ENCODE results near the gene BCL2.

DNA sequence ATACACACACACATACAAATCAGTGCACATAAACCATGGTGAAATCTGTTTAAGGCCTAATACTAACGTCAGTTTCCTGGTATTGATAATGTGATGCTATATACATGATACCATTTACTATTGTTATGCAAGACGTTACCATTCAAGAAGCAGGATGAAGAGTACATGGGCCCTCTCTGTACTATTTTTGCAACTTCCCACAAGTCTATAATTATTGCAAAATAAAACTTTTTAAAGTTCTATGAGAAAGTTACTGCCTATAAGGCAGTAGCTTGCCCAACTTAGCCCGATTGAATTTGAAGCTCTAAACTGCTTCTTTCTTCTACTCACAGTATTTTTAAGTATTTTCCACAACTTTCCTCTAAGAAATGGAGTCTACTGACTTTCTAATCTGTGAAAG, 74.0 kb downstream of the BCL2 start:
- TF ChIP-seq GATAD2A (IDR thresholded peaks at IDR 0.05) (no peak), SPI1 (IDR thresholded peaks at IDR 0.05; ENCODE audit: borderline replicate concordance, low read depth, low read length) (no peak), HCFC1 (IDR thresholded peaks at IDR 0.05; ENCODE audit: low read depth, low read length) (no peak), ELF1 (tag; IDR thresholded peaks at IDR 0.05) (no peak), EZH2 (IDR thresholded peaks at IDR 0.05; ENCODE audit: borderline replicate concordance, low read depth, low read length) (no peak), MAFG (tag; conservative IDR thresholded peaks at IDR 0.05) (no peak), FOXK2 (conservative IDR thresholded peaks at IDR 0.05 in 1 of 2, IDR thresholded peaks at IDR 0.05 in 1 of 2; ENCODE audit: low read depth in 2 of 2) (no peak), NR2C2 (CRISPR knock-in tag; IDR thresholded peaks at IDR 0.05) (no peak), NR2C2 (tag; IDR thresholded peaks at IDR 0.05) (no peak), CBX5 (IDR thresholded peaks at IDR 0.05; ENCODE audit: borderline replicate concordance, low read depth) (no peak)
- TF ChIP-seq, protein P1, sequence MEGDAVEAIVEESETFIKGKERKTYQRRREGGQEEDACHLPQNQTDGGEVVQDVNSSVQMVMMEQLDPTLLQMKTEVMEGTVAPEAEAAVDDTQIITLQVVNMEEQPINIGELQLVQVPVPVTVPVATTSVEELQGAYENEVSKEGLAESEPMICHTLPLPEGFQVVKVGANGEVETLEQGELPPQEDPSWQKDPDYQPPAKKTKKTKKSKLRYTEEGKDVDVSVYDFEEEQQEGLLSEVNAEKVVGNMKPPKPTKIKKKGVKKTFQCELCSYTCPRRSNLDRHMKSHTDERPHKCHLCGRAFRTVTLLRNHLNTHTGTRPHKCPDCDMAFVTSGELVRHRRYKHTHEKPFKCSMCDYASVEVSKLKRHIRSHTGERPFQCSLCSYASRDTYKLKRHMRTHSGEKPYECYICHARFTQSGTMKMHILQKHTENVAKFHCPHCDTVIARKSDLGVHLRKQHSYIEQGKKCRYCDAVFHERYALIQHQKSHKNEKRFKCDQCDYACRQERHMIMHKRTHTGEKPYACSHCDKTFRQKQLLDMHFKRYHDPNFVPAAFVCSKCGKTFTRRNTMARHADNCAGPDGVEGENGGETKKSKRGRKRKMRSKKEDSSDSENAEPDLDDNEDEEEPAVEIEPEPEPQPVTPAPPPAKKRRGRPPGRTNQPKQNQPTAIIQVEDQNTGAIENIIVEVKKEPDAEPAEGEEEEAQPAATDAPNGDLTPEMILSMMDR (IDR thresholded peaks at IDR 0.05 in 2 of 3, conservative IDR thresholded peaks at IDR 0.05 in 1 of 3; ENCODE audit: insufficient read depth in 2 of 3, low read depth in 1 of 3, low read length in 3 of 3) = no peak
- TF ChIP-seq, protein P2, sequence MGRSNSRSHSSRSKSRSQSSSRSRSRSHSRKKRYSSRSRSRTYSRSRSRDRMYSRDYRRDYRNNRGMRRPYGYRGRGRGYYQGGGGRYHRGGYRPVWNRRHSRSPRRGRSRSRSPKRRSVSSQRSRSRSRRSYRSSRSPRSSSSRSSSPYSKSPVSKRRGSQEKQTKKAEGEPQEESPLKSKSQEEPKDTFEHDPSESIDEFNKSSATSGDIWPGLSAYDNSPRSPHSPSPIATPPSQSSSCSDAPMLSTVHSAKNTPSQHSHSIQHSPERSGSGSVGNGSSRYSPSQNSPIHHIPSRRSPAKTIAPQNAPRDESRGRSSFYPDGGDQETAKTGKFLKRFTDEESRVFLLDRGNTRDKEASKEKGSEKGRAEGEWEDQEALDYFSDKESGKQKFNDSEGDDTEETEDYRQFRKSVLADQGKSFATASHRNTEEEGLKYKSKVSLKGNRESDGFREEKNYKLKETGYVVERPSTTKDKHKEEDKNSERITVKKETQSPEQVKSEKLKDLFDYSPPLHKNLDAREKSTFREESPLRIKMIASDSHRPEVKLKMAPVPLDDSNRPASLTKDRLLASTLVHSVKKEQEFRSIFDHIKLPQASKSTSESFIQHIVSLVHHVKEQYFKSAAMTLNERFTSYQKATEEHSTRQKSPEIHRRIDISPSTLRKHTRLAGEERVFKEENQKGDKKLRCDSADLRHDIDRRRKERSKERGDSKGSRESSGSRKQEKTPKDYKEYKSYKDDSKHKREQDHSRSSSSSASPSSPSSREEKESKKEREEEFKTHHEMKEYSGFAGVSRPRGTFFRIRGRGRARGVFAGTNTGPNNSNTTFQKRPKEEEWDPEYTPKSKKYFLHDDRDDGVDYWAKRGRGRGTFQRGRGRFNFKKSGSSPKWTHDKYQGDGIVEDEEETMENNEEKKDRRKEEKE (IDR thresholded peaks at IDR 0.05; ENCODE audit: borderline replicate concordance in 1 of 2, control insufficient read depth in 1 of 2, low read depth in 2 of 2, low read length in 1 of 2) = no peak
- TF ChIP-seq, protein P3, sequence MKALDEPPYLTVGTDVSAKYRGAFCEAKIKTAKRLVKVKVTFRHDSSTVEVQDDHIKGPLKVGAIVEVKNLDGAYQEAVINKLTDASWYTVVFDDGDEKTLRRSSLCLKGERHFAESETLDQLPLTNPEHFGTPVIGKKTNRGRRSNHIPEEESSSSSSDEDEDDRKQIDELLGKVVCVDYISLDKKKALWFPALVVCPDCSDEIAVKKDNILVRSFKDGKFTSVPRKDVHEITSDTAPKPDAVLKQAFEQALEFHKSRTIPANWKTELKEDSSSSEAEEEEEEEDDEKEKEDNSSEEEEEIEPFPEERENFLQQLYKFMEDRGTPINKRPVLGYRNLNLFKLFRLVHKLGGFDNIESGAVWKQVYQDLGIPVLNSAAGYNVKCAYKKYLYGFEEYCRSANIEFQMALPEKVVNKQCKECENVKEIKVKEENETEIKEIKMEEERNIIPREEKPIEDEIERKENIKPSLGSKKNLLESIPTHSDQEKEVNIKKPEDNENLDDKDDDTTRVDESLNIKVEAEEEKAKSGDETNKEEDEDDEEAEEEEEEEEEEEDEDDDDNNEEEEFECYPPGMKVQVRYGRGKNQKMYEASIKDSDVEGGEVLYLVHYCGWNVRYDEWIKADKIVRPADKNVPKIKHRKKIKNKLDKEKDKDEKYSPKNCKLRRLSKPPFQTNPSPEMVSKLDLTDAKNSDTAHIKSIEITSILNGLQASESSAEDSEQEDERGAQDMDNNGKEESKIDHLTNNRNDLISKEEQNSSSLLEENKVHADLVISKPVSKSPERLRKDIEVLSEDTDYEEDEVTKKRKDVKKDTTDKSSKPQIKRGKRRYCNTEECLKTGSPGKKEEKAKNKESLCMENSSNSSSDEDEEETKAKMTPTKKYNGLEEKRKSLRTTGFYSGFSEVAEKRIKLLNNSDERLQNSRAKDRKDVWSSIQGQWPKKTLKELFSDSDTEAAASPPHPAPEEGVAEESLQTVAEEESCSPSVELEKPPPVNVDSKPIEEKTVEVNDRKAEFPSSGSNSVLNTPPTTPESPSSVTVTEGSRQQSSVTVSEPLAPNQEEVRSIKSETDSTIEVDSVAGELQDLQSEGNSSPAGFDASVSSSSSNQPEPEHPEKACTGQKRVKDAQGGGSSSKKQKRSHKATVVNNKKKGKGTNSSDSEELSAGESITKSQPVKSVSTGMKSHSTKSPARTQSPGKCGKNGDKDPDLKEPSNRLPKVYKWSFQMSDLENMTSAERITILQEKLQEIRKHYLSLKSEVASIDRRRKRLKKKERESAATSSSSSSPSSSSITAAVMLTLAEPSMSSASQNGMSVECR (CRISPR knock-in tag; IDR thresholded peaks at IDR 0.05) = no peak
- TF ChIP-seq, protein P4, sequence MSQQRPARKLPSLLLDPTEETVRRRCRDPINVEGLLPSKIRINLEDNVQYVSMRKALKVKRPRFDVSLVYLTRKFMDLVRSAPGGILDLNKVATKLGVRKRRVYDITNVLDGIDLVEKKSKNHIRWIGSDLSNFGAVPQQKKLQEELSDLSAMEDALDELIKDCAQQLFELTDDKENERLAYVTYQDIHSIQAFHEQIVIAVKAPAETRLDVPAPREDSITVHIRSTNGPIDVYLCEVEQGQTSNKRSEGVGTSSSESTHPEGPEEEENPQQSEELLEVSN (IDR thresholded peaks at IDR 0.05; ENCODE audit: borderline replicate concordance in 1 of 2, extremely low read depth in 1 of 2, insufficient read depth in 1 of 2, insufficient read length in 1 of 2, low read depth in 1 of 2, low read length in 1 of 2, poor library complexity in 1 of 2, severe bottlenecking in 1 of 2) = no peak

All from K562 (cell line).